Keratinocyte (primary cell): ENCODE data around the gene ADM2. TPM values are rescaled to one million over a fixed set of nuclear protein-coding genes. Genes with fewer than 3 reads are reported as not detected.

Experiments used
- DNase-seq: peaks from one replicate; pipeline ENCODE4 v3.0.0-alpha.2; 2011; ENCODE audit warnings: low read depth, missing footprints, low spot score
- FAIRE-seq: peaks from 2 replicates; lab custom pipeline; 2011; peaks lifted over from hg19 to GRCh38; lab: Jason Lieb, UNC
- H2AFZ ChIP-seq: 2 replicates; pipeline ENCODE4 v1.6.0; 2012; ENCODE audit warnings: low read length, control low read depth, inconsistent platforms; ENCODE audit not compliant: control insufficient read depth
- H3K27ac ChIP-seq: 2 replicates; pipeline ENCODE4 v1.5.1; 2011; ENCODE audit warnings: low read length; ENCODE audit not compliant: control insufficient read depth, insufficient read depth
- H3K27me3 ChIP-seq: 3 replicates; pipeline ENCODE4 v1.6.0; 2011; ENCODE audit warnings: low read length; ENCODE audit not compliant: control insufficient read depth, insufficient read depth; ENCODE audit errors: extremely low read depth
- H3K36me3 ChIP-seq, 2 experiments: 2 replicates in 1 of 2; 3 replicates in 1 of 2; pipeline ENCODE4 v1.5.1; 2011; ENCODE audit warnings: low read length in 2 of 2, mild to moderate bottlenecking in 1 of 2; ENCODE audit not compliant: control insufficient read depth in 2 of 2, insufficient read depth in 2 of 2; ENCODE audit errors: extremely low read depth in 1 of 2
- H3K4me1 ChIP-seq: 3 replicates; pipeline ENCODE4 v1.5.1; 2011; ENCODE audit warnings: low read length; ENCODE audit not compliant: control insufficient read depth, insufficient read depth; ENCODE audit errors: extremely low read depth
- H3K4me2 ChIP-seq: 3 replicates; pipeline ENCODE4 v1.6.0; 2011; ENCODE audit warnings: low read depth, low read length; ENCODE audit not compliant: control insufficient read depth, insufficient read depth; ENCODE audit errors: extremely low read depth
- H3K4me3 ChIP-seq, 3 experiments: fragments of 200-600 bp in 1 of 3; sonication (generic) in 1 of 3; 2 replicates in 2 of 3; 3 replicates in 1 of 3; pipeline ENCODE4 v1.5.1; 2011 to 2016; ENCODE audit warnings: low read length in 3 of 3, mild to moderate bottlenecking in 3 of 3, control low read depth in 2 of 3, inconsistent platforms in 1 of 3, low read depth in 1 of 3, mixed read lengths in 1 of 3, mixed run types in 1 of 3, moderate library complexity in 1 of 3; ENCODE audit not compliant: control insufficient read depth in 2 of 3, insufficient read depth in 2 of 3; ENCODE audit errors: extremely low read depth in 1 of 3
- H3K79me2 ChIP-seq: 2 replicates; pipeline ENCODE4 v1.6.0; 2012; ENCODE audit warnings: low read length; ENCODE audit not compliant: control insufficient read depth, insufficient read depth
- H3K9ac ChIP-seq: 3 replicates; pipeline ENCODE4 v1.6.0; 2011; ENCODE audit warnings: low read length; ENCODE audit not compliant: control insufficient read depth, insufficient read depth; ENCODE audit errors: extremely low read depth
- H3K9me1 ChIP-seq: 3 replicates; pipeline ENCODE4 v1.6.0; 2011; ENCODE audit warnings: low read length; ENCODE audit not compliant: control insufficient read depth, insufficient read depth; ENCODE audit errors: extremely low read depth
- H3K9me3 ChIP-seq: 2 replicates; pipeline ENCODE4 v1.5.1; 2012; ENCODE audit warnings: low read depth, low read length; ENCODE audit not compliant: control insufficient read depth
- H4K20me1 ChIP-seq: 3 replicates; pipeline ENCODE4 v1.6.0; 2011; ENCODE audit warnings: low read length; ENCODE audit not compliant: control insufficient read depth, insufficient read depth; ENCODE audit errors: extremely low read depth
- EZH2 ChIP-seq: IDR thresholded peaks from one replicate; pipeline ENCODE4 v1.6.1; 2012; ENCODE audit warnings: inconsistent platforms, mild to moderate bottlenecking, low read length, moderate library complexity
- dilution Hi-C: fragments of 300-500 bp; cut with MboI; formaldehyde crosslinking; loops from one replicate; pipeline ENCODE4 v1.7.0; 2020; ENCODE audit warnings: low sequenced_read_pairs; ENCODE audit not compliant: extremely low pct_ligation_motif_present
- polyA plus RNA-seq, 5 experiments: library from polyadenylated mRNA; depleted of rRNA in 3 of 5; stranded (reverse) in 3 of 5; stranded (forward) in 1 of 5; unstranded in 1 of 5; fragments of >200 nt; gene quantifications; 1 replicate in 1 of 5; 2 replicates in 3 of 5; 3 replicates in 1 of 5; pipeline versions ENCODE4 v1.2.1 to v1.2.3, GENCODE V29; 2011 to 2012; ENCODE audit warnings: missing spikeins in 2 of 5, low read depth in 1 of 5, low replicate concordance in 1 of 5
- TF ChIP-seq, protein P1 (sequence below), 3 experiments: IDR thresholded peaks in 1 of 3; conservative IDR thresholded peaks in 1 of 3; optimal IDR thresholded peaks in 1 of 3; 2 replicates in 2 of 3; 3 replicates in 1 of 3; pipeline versions ENCODE3 to v1.5.1; 2011; ENCODE audit warnings: low read length in 3 of 3, mild to moderate bottlenecking in 3 of 3, moderate library complexity in 2 of 3, control low read depth in 1 of 3, inconsistent platforms in 1 of 3; ENCODE audit not compliant: insufficient read depth in 2 of 3; ENCODE audit errors: extremely low read depth in 1 of 3

The ADM2 gene
- polyA plus RNA-seq, 1 donor (not counting 4 experiments of a cell fraction or from before 2014, with no cell fraction given): 0.21 TPM

DNA sequence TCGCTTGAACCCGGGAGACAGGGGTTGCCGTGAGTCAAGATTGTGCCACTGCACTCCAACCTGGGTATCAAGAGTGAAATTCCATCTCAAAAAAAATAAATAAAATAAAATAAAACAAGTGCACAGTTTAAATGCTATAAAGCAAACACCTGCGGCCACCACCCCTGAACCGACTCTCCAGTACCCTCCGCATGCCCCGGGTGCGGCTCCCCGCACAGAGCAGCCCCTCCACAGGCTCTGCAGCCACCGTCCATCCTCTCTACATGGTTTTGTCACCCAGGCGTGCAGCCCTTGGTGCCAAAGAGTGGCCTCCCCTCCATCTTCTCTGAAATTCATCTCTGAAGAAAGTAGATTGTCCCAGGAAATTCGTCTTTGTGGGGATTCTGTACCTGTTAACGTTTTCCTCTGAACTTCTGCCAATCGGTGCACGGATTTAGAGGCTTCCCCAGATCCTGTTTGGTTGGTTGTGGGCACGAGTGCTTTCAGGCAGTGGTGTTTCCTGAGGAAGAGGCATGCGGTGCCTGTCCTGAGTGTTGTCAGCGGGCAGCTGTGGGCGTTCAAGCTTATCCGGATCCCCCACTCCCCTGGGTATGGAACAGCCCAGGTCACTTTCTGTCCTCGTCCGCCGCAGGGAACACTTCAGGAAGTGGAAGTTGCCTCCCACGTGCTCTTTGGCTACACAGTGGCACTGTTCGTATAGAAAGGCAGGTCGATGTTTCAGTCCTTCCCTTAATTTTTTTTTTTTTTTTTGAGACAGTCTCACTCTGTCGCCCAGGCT is 9.4 kb downstream of the ADM2 start:
- FAIRE-seq: no peak

GRCh38 chr22:50497093-50497492 is 15.8 kb downstream of the ADM2 start:
- no peak for DNase-seq
- dilution Hi-C loops: no loop called here

More for the DNA sequence above, 9.4 kb downstream of the ADM2 start:
- Histone ChIP-seq H3K36me3 (no peaks in the 10 kb centered on the region), H4K20me1 (peaks cover under 1% of the 10 kb centered on the region), H3K4me2 (no peak overlapping the region), H3K27me3 (peaks cover 8% of the 10 kb centered on the region), H3K4me3 (no peak overlapping the region), H3K79me2 (no peaks in the 10 kb centered on the region), H3K9me3 (no peaks in the 10 kb centered on the region), H3K4me1 (no peaks in the 10 kb centered on the region), H3K9ac (no peak overlapping the region), H3K9me1 (no peaks in the 10 kb centered on the region), H3K27ac (no peak overlapping the region), H2AFZ (no peak overlapping the region)
- dilution Hi-C loops: no loop called here
- TF ChIP-seq, protein P1, sequence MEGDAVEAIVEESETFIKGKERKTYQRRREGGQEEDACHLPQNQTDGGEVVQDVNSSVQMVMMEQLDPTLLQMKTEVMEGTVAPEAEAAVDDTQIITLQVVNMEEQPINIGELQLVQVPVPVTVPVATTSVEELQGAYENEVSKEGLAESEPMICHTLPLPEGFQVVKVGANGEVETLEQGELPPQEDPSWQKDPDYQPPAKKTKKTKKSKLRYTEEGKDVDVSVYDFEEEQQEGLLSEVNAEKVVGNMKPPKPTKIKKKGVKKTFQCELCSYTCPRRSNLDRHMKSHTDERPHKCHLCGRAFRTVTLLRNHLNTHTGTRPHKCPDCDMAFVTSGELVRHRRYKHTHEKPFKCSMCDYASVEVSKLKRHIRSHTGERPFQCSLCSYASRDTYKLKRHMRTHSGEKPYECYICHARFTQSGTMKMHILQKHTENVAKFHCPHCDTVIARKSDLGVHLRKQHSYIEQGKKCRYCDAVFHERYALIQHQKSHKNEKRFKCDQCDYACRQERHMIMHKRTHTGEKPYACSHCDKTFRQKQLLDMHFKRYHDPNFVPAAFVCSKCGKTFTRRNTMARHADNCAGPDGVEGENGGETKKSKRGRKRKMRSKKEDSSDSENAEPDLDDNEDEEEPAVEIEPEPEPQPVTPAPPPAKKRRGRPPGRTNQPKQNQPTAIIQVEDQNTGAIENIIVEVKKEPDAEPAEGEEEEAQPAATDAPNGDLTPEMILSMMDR (optimal IDR thresholded peaks at IDR 0.05 in 1 of 3, IDR thresholded peaks at IDR 0.05 in 1 of 3, conservative IDR thresholded peaks at IDR 0.05 in 1 of 3; ENCODE audit: extremely low read depth in 1 of 3, insufficient read depth in 2 of 3, low read length in 3 of 3): no peak
- no peak for TF ChIP-seq EZH2
- no peak for DNase-seq

More at GRCh38 chr22:50497093-50497492, 15.8 kb downstream of the ADM2 start:
- H3K9me3 ChIP-seq: no peaks in the 10 kb centered on the region
- H3K27me3 ChIP-seq: no peaks in the 10 kb centered on the region
- TF ChIP-seq, protein P1 (optimal IDR thresholded peaks at IDR 0.05 in 1 of 3, IDR thresholded peaks at IDR 0.05 in 1 of 3, conservative IDR thresholded peaks at IDR 0.05 in 1 of 3; ENCODE audit: extremely low read depth in 1 of 3, insufficient read depth in 2 of 3, low read length in 3 of 3): no peak
- TF ChIP-seq EZH2: no peak
- peaks cover 5% of the 10 kb centered on the region for H3K4me1 ChIP-seq
- no peaks in the 10 kb centered on the region for H3K36me3 ChIP-seq
- no peak overlapping the region for H2AFZ ChIP-seq
- H3K4me3 ChIP-seq: no peak overlapping the region
- H3K27ac ChIP-seq: no peak overlapping the region
- no peaks in the 10 kb centered on the region for H3K9me1 ChIP-seq
- no peaks in the 10 kb centered on the region for H4K20me1 ChIP-seq
- FAIRE-seq: no peak
- no peak overlapping the region for H3K4me2 ChIP-seq
- no peaks in the 10 kb centered on the region for H3K79me2 ChIP-seq
- H3K9ac ChIP-seq: no peak overlapping the region
